HL-60 (cell line): ENCODE results near the gene CPED1.

Source experiments
- DNase-seq, 2 experiments: peaks; one replicate each; pipeline ENCODE4 v3.0.0-alpha.2; 2010 to 2020; ENCODE audit warnings: low read depth in 1 of 2, low spot score in 1 of 2
- H3K27ac ChIP-seq: fragments of 250-450 bp; sonication (Bioruptor Pico); replicated peaks from 2 replicates; pipeline ENCODE4 v1.5.1; 2020; ENCODE audit warnings: mild to moderate bottlenecking, moderate library complexity
- H3K27me3 ChIP-seq: fragments of 250-450 bp; sonication (Bioruptor Pico); 2 replicates; pipeline ENCODE4 v1.5.1; 2021; ENCODE audit warnings: mild to moderate bottlenecking, moderate library complexity; ENCODE audit not compliant: insufficient read depth, poor library complexity, severe bottlenecking
- H3K4me3 ChIP-seq: replicated peaks from 2 replicates; pipeline ENCODE4 v1.5.1; 2011; ENCODE audit warnings: mild to moderate bottlenecking, control low read depth, low read length; ENCODE audit not compliant: insufficient read depth
- CTCF ChIP-seq: IDR thresholded peaks from one replicate; pipeline ENCODE4 v1.5.1; 2011; ENCODE audit warnings: low read length, control low read depth, inconsistent platforms; ENCODE audit not compliant: insufficient read depth
- GABPA ChIP-seq: IDR thresholded peaks from 2 replicates; pipeline ENCODE4 v1.6.1; 2012; ENCODE audit warnings: low read depth
- POLR2AphosphoS5 ChIP-seq: IDR thresholded peaks from 2 replicates; pipeline ENCODE4 v1.6.1; 2012; ENCODE audit warnings: low read depth
- REST ChIP-seq: IDR thresholded peaks from 2 replicates; pipeline ENCODE4 v1.6.1; 2012; ENCODE audit warnings: low read depth; ENCODE audit not compliant: insufficient replicate concordance
- SPI1 ChIP-seq: IDR thresholded peaks from 2 replicates; pipeline ENCODE4 v1.6.1; 2012; ENCODE audit warnings: low read depth, mild to moderate bottlenecking, borderline replicate concordance

CPED1 gene

GRCh38 chr7:120964088-120964487 lies 24.4 kb upstream of the CPED1 start:
- no peak for TF ChIP-seq SPI1
- no peak for TF ChIP-seq POLR2AphosphoS5
- no peak for TF ChIP-seq GABPA
- no peak for TF ChIP-seq CTCF
- no peak for TF ChIP-seq REST
- H3K27me3 ChIP-seq = no peaks in the 10 kb centered on the region
- DNase-seq = no peak
- H3K4me3 ChIP-seq = no peak overlapping the region
- H3K27ac ChIP-seq = no peak overlapping the region

- DNase-seq = no peak
- Histone ChIP-seq H3K27ac (no peak overlapping the region), H3K27me3 (no peaks in the 10 kb centered on the region), H3K4me3 (no peak overlapping the region)
- no peak for TF ChIP-seq SPI1
- no peak for TF ChIP-seq REST
- TF ChIP-seq CTCF = no peak
- TF ChIP-seq GABPA = no peak
- no peak for TF ChIP-seq POLR2AphosphoS5
Observed at GRCh38 chr7:120966961-120967360, 21.6 kb upstream of the CPED1 start.

- DNase-seq = peak in 1 of 2 experiments; percentile 50
- no peak overlapping the region for H3K4me3 ChIP-seq
- no peak overlapping the region for H3K27ac ChIP-seq
- H3K27me3 ChIP-seq = no peaks in the 10 kb centered on the region
- TF ChIP-seq SPI1 = no peak
Observed at GRCh38 chr7:120973849-120974248, 14.7 kb upstream of the CPED1 start.

GRCh38 chr7:120979765-120980499 lies 8.6 kb upstream of the CPED1 start:
- TF ChIP-seq SPI1 = no peak
- TF ChIP-seq CTCF = no peak
- TF ChIP-seq GABPA = no peak
- no peak for TF ChIP-seq REST
- Histone ChIP-seq H3K4me3 (no peak overlapping the region), H3K27me3 (no peaks in the 10 kb centered on the region), H3K27ac (no peak overlapping the region)
- no peak for DNase-seq
